OCI-LY3 (cell line): ENCODE data around the gene SERPIND1.

ENCODE experiments used
- CTCF ChIP-seq: fragments of 200-600, 300-600 bp; sonication (generic); IDR thresholded peaks from 2 replicates; pipeline ENCODE4 v1.5.1; 2014; ENCODE audit warnings: antibody characterized with exemption, low read length, low read depth
- EZH2phosphoT487 ChIP-seq: fragments of 200-600 bp; shearing (Covaris generic); IDR thresholded peaks from 2 replicates; pipeline ENCODE4 v1.6.1; 2018; ENCODE audit warnings: antibody characterized with exemption, mixed run types, low read depth

GRCh38 chr22:20729194-20729593 is 44.7 kb upstream of the SERPIND1 start:
- no peak for TF ChIP-seq CTCF
- no peak for TF ChIP-seq EZH2phosphoT487
